A549 (cell line): Measurements from ENCODE around the gene ANTKMT. TPM values are rescaled to one million over a fixed set of nuclear protein-coding genes. Genes with fewer than 3 reads are reported as not detected.

Experiments
- ATAC-seq, 2 experiments: fragments of 200-7000 bp in 1 of 2; fragments of >200 bp in 1 of 2; cut with Nextera tagmentation in 1 of 2; cut with Tn5 transposase in 1 of 2; 3 replicates each; pipeline versions ENCODE4 v1.8.0 to v1.9.1; 2018 to 2020; ENCODE audit warnings: mild to moderate bottlenecking in 1 of 2, moderate library complexity in 1 of 2
- CTCF ChIA-PET: fragments of 300-600 bp; sonication (Branson Sonifier 250); formaldehyde crosslinking; extraction: SDS; loops from one replicate; lab custom pipeline; 2021; ENCODE audit warnings: antibody characterized with exemption, inconsistent platforms; lab: Yijun Ruan, JAX
- POLR2A ChIA-PET: fragments of 350-600 bp; formaldehyde crosslinking; extraction: SDS; loops from one replicate; lab custom pipeline; 2021; ENCODE audit warnings: antibody characterized with exemption, inconsistent platforms; lab: Yijun Ruan, JAX
- DNase-seq, 2 experiments: peaks; one replicate each; pipeline versions ENCODE4 v3.0.0 to v3.0.0-alpha.2; 2011 to 2016; ENCODE audit warnings: low read depth in 1 of 2, low spot score in 1 of 2
- FAIRE-seq: peaks from 2 replicates; lab custom pipeline; 2011; peaks lifted over from hg19 to GRCh38; lab: Jason Lieb, UNC
- H3K27ac ChIP-seq, 2 experiments: fragments of >200 bp; sonication (Bioruptor Twin); formaldehyde crosslinking; 3 replicates each; pipeline ENCODE4 v1.5.1; 2016 to 2017
- H3K4me1 ChIP-seq: fragments of >200 bp; sonication (Bioruptor Twin); formaldehyde crosslinking; 3 replicates; pipeline ENCODE4 v1.6.1; 2016
- H3K4me2 ChIP-seq: fragments of >200 bp; sonication (Bioruptor Twin); formaldehyde crosslinking; 3 replicates; pipeline ENCODE4 v1.6.1; 2016
- H3K4me3 ChIP-seq: fragments of >200 bp; sonication (Bioruptor Twin); formaldehyde crosslinking; 3 replicates; pipeline ENCODE4 v1.5.1; 2016
- H3K9me3 ChIP-seq: fragments of >200 bp; sonication (Bioruptor Twin); formaldehyde crosslinking; 3 replicates; pipeline ENCODE4 v1.6.1; 2016
- ATOH8 ChIP-seq: fragments of 250-450 bp; sonication (Bioruptor Pico); IDR thresholded peaks from 2 replicates; pipeline ENCODE4 v1.5.0; 2020; ENCODE audit warnings: low read depth, mild to moderate bottlenecking, moderate library complexity
- BCL3 ChIP-seq: fragments of >200 bp; sonication (Bioruptor Twin); formaldehyde crosslinking; IDR thresholded peaks from 3 replicates; pipeline ENCODE4 v1.6.1; 2016
- BHLHE40 ChIP-seq: IDR thresholded peaks from 2 replicates; pipeline ENCODE4 v1.6.1; 2012; ENCODE audit warnings: low read depth, low read length, inconsistent platforms
- CBX2 ChIP-seq: fragments of 200-600 bp; sonication (generic); IDR thresholded peaks from 2 replicates; pipeline ENCODE4 v1.6.1; 2016; ENCODE audit warnings: low read depth, mild to moderate bottlenecking, borderline replicate concordance
- CBX8 ChIP-seq: fragments of 200-600 bp; sonication (generic); IDR thresholded peaks from 2 replicates; pipeline ENCODE4 v1.6.1; 2016
- CHD2 ChIP-seq: fragments of 150-350 bp; IDR thresholded peaks from 2 replicates; pipeline ENCODE4 v1.6.1; 2014; ENCODE audit warnings: low read length; ENCODE audit not compliant: partially characterized antibody
- E2F6 ChIP-seq: IDR thresholded peaks from 2 replicates; pipeline ENCODE4 v1.6.1; 2012; ENCODE audit warnings: low read depth, borderline replicate concordance
- EHF ChIP-seq: fragments of 250-450 bp; sonication (Bioruptor Pico); IDR thresholded peaks from 2 replicates; pipeline ENCODE4 v1.5.0; 2020; ENCODE audit warnings: mild to moderate bottlenecking
- ESRRA ChIP-seq: fragments of 150-350 bp; IDR thresholded peaks from 2 replicates; pipeline ENCODE4 v1.6.1; 2014; ENCODE audit warnings: mild to moderate bottlenecking, low read length, borderline replicate concordance
- HDAC2 ChIP-seq: fragments of 200-600 bp; sonication (generic); IDR thresholded peaks from 2 replicates; pipeline ENCODE4 v1.6.1; 2016
- HMGXB4 ChIP-seq: fragments of 250-450 bp; sonication (Bioruptor Pico); IDR thresholded peaks from 2 replicates; pipeline ENCODE4 v1.5.0; 2021; ENCODE audit warnings: mild to moderate bottlenecking, moderate library complexity, borderline replicate concordance
- HOXB13 ChIP-seq: fragments of 250-450 bp; sonication (Bioruptor Pico); IDR thresholded peaks from 2 replicates; pipeline ENCODE4 v1.5.0; 2020; ENCODE audit warnings: low read depth, mild to moderate bottlenecking, moderate library complexity
- HOXB5 ChIP-seq: fragments of 250-450 bp; sonication (Bioruptor Pico); IDR thresholded peaks from 2 replicates; pipeline ENCODE4 v1.5.0; 2020; ENCODE audit warnings: mild to moderate bottlenecking, moderate library complexity
- KDM5A ChIP-seq: fragments of 200-600 bp; sonication (generic); IDR thresholded peaks from 2 replicates; pipeline ENCODE4 v1.6.1; 2016; ENCODE audit warnings: antibody characterized with exemption, mild to moderate bottlenecking
- PBX3 ChIP-seq: IDR thresholded peaks from 2 replicates; pipeline ENCODE4 v1.6.1; 2012
- RARB ChIP-seq: fragments of 250-450 bp; sonication (Bioruptor Pico); IDR thresholded peaks from 2 replicates; pipeline ENCODE4 v1.8.0; 2021; ENCODE audit warnings: mild to moderate bottlenecking, moderate library complexity
- RCOR1 ChIP-seq: fragments of 150-350 bp; IDR thresholded peaks from 2 replicates; pipeline ENCODE4 v1.6.1; 2014; ENCODE audit warnings: antibody characterized with exemption, low read length, low read depth
- ZNF302 ChIP-seq: fragments of 250-450 bp; sonication (Bioruptor Pico); IDR thresholded peaks from 2 replicates; pipeline ENCODE4 v1.9.0; 2021; ENCODE audit warnings: inconsistent platforms, mild to moderate bottlenecking, moderate library complexity
- WGBS: methylation state at CpG from one replicate; pipeline ENCODE4 v1.1.6; 2017; ENCODE audit errors: missing lambda C conversion rate; 5-methylcytosine and 5-hydroxymethylcytosine counted together
- polyA plus RNA-seq, 4 experiments: library from polyadenylated mRNA; depleted of rRNA in 3 of 4; stranded (reverse); fragments of >200 nt; fragmentation: RNase III in 1 of 4; extraction: RNeasy Plus Mini Kit Qiagen cat#74134 plus additional on column Dnase treatment in 1 of 4; gene quantifications; 2 replicates in 3 of 4; 3 replicates in 1 of 4; pipeline ENCODE4 v1.2.3, GENCODE V29; 2011 to 2017

ANTKMT gene
- polyA plus RNA-seq, 2 of the 4 experiments (the other 2 are of a cell fraction), result 11.9 to 55.8 TPM

- DNase-seq (no peak), FAIRE-seq (no peak), ATAC-seq (no peak)
- H3K27ac ChIP-seq, result no peak overlapping the region
- H3K4me1 ChIP-seq, result peaks cover 40% of the 10 kb centered on the region
- 90% methylated on average over 25 of the region's 57 CpGs for whole genome bisulfite sequencing
- no peak overlapping the region for H3K4me2 ChIP-seq
- ChIA-PET POLR2A (no interaction called here), CTCF (interaction anchor here (1.1 to 2.6 kb wide), 5 partner anchors 9 to 35 kb away, joined by 3 to 21 read pairs (median 14); partner anchors contain the start of gene RHOT2)
- no peak for TF ChIP-seq HDAC2
- no peak for TF ChIP-seq KDM5A
- no peak for TF ChIP-seq BHLHE40
- no peak for TF ChIP-seq PBX3
- no peak for TF ChIP-seq BCL3
- TF ChIP-seq ESRRA, result no peak
- TF ChIP-seq ZNF302 (CRISPR knock-in tag), result no peak
- no peak overlapping the region for H3K4me3 ChIP-seq
- no peaks in the 10 kb centered on the region for H3K9me3 ChIP-seq
These were observed 43.4 kb upstream of the ANTKMT start for GRCh38 chr16:677316-678190.

GRCh38 chr16:678209-678857 lies 42.6 kb upstream of the ANTKMT start:
- H3K4me1 ChIP-seq, result peaks cover 48% of the 10 kb centered on the region
- no peak for TF ChIP-seq EHF (CRISPR knock-in tag)
- TF ChIP-seq HOXB5 (CRISPR knock-in tag), result no peak
- no peak for TF ChIP-seq CBX8
- no peak for TF ChIP-seq KDM5A
- TF ChIP-seq RARB (CRISPR knock-in tag), result no peak
- DNase-seq (no peak), ATAC-seq (no peak), FAIRE-seq (no peak)
- no peaks in the 10 kb centered on the region for H3K9me3 ChIP-seq
- POLR2A ChIA-PET, result no interaction called here
- WGBS, result 83% methylated on average over 13 of the region's 21 CpGs
- no peak overlapping the region for H3K4me3 ChIP-seq
- CTCF ChIA-PET, result interaction anchor here (0.7 to 2.3 kb wide), 6 partner anchors 8 to 47 kb away, joined by 3 to 17 read pairs (median 3); partner anchors contain the start of gene RHOT2
- peak overlapping the region in 1 of 2 experiments; percentile 97; a peak in 2 of 6 replicates for H3K27ac ChIP-seq
- H3K4me2 ChIP-seq, result no peak overlapping the region

GRCh38 chr16:678858-679813 lies 41.8 kb upstream of the ANTKMT start:
- H3K4me1 ChIP-seq, result peaks cover 49% of the 10 kb centered on the region
- DNase-seq (peak in 1 of 2 experiments; percentile 67), ATAC-seq (peak; percentile 1 to 19; a peak in 4 of 6 replicates), FAIRE-seq (no peak)
- CTCF ChIA-PET, result interaction anchor here (0.6 to 2.3 kb wide), 6 partner anchors 9 to 54 kb away, joined by 3 to 17 read pairs (median 3); partner anchors contain the start of gene RHOT2
- peak overlapping the region; percentile 93 for H3K4me2 ChIP-seq
- no peak for TF ChIP-seq HMGXB4 (CRISPR knock-in tag)
- no peak; the same call in 1 of the 2 replicates for TF ChIP-seq RCOR1
- no peak for TF ChIP-seq CHD2
- TF ChIP-seq CBX2, result no peak
- TF ChIP-seq HDAC2, result no peak
- peak; percentile 11; the same call in 1 of the 2 replicates for TF ChIP-seq E2F6
- TF ChIP-seq PBX3, result peak; percentile 20; the same call in 1 of the 2 replicates
- TF ChIP-seq ATOH8, result no peak
- no peak for TF ChIP-seq HOXB13
- H3K9me3 ChIP-seq, result no peaks in the 10 kb centered on the region
- 25% methylated on average over 25 of the region's 52 CpGs for WGBS
- H3K27ac ChIP-seq, result peak overlapping the region; percentile 67 to 97
- peak overlapping the region; percentile 54 for H3K4me3 ChIP-seq
- POLR2A ChIA-PET, result interaction anchor here (1.2 kb wide), 1 partner anchor 11 kb away, joined by 5 read pairs; the partner anchor contains the start of gene WDR24
